Mucosa of stomach (tissue), 1 donor: ENCODE results near the gene PDK2.
A peak's percentile ranks its signal among the peaks of the same experiment; 100 is the strongest.

Source experiments
- H3K27me3 ChIP-seq: one replicate; pipeline ENCODE4 v1.7.0; 2013; ENCODE audit warnings: mild to moderate bottlenecking, low read length; ENCODE audit not compliant: control insufficient read depth, insufficient read depth
- H3K36me3 ChIP-seq: one replicate; pipeline ENCODE4 v1.7.0; 2013; ENCODE audit warnings: low read length; ENCODE audit not compliant: control insufficient read depth, insufficient read depth
- H3K4me1 ChIP-seq: one replicate; pipeline ENCODE4 v1.7.0; 2013; ENCODE audit warnings: mild to moderate bottlenecking, low read length; ENCODE audit not compliant: control insufficient read depth, insufficient read depth
- H3K4me3 ChIP-seq: one replicate; pipeline ENCODE4 v1.7.0; 2013; ENCODE audit warnings: low read length
- H3K9ac ChIP-seq: one replicate; pipeline ENCODE4 v1.7.0; 2013; ENCODE audit warnings: mild to moderate bottlenecking, low read length, moderate library complexity
- H3K9me3 ChIP-seq: one replicate; pipeline ENCODE4 v1.7.0; 2013; ENCODE audit warnings: mild to moderate bottlenecking, low read length, moderate library complexity; ENCODE audit not compliant: control insufficient read depth
- donor health status: Pancreatic carcinoma.

Gene PDK2

DNA sequence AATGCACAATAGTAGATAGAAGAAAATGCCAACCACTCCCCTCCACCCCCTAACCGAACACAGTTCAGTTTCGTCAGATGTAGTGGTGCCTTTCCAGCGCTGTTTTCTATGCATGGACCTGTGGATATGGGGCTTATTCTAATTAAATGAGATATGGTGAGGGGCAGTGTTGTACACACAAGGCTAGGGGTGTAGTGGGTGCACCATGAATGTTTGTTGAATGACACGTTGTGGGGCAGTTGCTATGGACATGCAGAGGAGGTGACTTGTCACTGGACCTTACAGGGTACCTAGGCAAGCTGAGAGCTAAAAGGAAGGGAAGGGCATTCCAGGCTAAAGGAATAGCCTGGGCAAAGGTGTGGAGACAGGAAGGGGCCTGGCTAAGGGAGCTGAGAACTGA lies 3.4 kb downstream of the PDK2 start:
- no peaks in the 10 kb centered on the region for H3K9me3 ChIP-seq
- peaks cover 8% of the 10 kb centered on the region for H3K36me3 ChIP-seq
- H3K4me1 ChIP-seq: peaks cover 49% of the 10 kb centered on the region
- H3K27me3 ChIP-seq: no peaks in the 10 kb centered on the region
- H3K4me3 ChIP-seq: no peak overlapping the region
- H3K9ac ChIP-seq: no peak overlapping the region

DNA sequence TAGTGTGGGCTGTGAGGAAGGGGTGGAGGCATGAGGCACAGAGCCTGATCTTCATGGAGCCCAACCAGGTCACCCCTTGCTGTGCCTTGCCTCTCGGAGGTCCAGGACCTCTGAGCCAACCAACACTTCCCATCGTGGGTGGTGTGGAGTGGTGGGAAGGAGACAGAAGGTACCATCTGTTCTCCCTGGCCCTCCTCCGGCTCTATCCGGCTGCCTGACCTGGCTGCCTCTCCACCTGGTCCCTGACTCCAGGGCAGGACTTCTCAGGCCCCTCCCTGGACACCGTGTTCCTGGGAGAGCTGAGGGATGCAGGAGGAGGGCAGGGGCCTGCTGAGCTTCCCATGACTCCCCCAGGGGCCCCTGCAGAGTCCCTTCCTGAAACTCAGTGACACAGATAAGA lies 3.9 kb downstream of the PDK2 start:
- Histone ChIP-seq H3K4me1 (peaks cover 49% of the 10 kb centered on the region), H3K9me3 (no peaks in the 10 kb centered on the region), H3K9ac (no peak overlapping the region), H3K27me3 (no peaks in the 10 kb centered on the region), H3K4me3 (no peak overlapping the region), H3K36me3 (peaks cover 8% of the 10 kb centered on the region)

DNA sequence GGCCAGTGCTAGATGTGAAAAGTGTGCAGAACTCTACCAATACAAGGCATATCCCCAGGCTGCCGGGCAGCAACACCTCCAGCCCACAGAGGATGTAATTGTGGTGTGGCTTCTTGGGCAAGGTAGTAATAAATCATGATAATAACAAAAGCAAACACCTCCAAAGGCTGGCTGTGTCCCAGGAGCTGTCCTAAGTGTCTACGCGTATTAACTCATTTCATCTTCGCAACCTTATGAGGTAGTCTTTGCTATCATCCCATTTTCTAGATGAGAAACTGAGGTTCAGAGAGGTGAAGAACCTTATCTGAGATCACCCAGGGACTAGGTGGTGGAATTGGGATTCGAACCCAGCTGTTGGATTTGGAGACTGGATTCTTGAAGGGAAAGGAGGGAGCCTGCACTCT lies 5.3 kb downstream of the PDK2 start:
- peaks cover 8% of the 10 kb centered on the region for H3K36me3 ChIP-seq
- H3K4me3 ChIP-seq: peak overlapping the region; percentile 0
- no peaks in the 10 kb centered on the region for H3K27me3 ChIP-seq
- H3K9ac ChIP-seq: peak overlapping the region; percentile 48
- no peaks in the 10 kb centered on the region for H3K9me3 ChIP-seq
- H3K4me1 ChIP-seq: peaks cover 49% of the 10 kb centered on the region

DNA sequence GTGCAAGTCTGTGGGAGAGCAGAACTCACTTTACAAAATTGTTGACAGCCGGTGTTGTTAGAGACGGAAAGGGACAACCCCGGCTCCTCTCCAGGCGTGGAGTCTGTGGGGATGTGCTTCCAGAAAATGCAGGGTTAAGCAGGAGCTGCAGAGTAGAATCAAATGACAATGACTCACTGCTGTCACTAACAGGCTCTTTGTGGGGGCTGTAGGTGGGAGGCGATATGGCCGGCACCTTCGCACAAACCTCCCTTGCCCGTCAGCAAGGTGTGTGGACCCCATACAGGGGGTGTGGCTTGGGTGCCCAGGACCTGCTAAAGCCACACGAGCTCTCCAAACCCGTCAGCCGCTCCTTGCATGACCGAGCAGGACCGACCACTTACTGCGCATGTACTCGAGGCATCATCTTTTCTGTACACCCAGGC lies 5.8 kb downstream of the PDK2 start:
- Histone ChIP-seq H3K4me3 (peak overlapping the region; percentile 20), H3K9ac (peak overlapping the region; percentile 48), H3K4me1 (peaks cover 45% of the 10 kb centered on the region)

DNA sequence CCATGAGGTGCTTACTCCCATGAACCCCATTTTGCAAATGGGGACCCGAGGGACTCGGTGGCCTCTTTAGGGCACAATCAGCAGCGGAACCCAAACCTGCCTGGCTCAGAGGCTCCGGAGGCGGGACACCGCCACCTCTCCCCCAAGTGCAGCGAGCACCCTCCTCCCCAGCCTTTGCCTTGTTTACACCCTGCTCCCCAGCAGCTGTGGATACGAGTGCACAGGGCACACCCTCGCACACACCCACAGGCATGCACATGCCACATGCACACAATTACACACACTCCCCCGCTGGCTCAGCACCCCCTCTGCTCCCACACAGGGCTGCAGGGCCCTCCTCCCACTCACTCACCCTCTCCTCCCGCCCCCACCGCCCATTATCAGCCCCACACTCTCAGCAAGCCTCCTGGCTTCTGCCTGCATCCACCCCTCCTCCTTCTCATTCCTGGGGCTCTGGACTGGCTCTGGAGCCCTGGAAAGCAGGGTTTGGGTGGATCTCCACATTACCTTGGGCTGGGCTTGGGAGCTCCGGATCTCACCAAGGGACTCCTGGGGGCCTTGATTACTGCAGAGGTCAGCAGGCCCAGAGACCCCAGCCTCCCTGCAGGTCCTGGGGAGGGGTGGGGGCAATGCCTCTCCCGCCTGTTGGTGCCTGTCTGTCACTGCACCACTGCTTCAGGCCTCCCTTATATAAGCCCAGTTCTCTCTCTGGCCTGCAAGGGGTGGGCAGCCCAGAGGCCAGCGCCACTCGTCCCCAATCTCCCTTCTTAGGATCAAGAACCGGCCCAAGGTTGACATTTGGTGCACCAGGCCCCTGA lies 6.4 kb downstream of the PDK2 start:
- Histone ChIP-seq H3K4me3 (peak overlapping the region; percentile 20), H3K36me3 (peaks cover 8% of the 10 kb centered on the region), H3K9me3 (no peaks in the 10 kb centered on the region), H3K27me3 (no peaks in the 10 kb centered on the region), H3K9ac (peak overlapping the region; percentile 68), H3K4me1 (peaks cover 39% of the 10 kb centered on the region)

More for the DNA sequence above, 5.8 kb downstream of the PDK2 start:
- peaks cover 8% of the 10 kb centered on the region for H3K36me3 ChIP-seq
- no peaks in the 10 kb centered on the region for H3K9me3 ChIP-seq
- no peaks in the 10 kb centered on the region for H3K27me3 ChIP-seq

DNA sequence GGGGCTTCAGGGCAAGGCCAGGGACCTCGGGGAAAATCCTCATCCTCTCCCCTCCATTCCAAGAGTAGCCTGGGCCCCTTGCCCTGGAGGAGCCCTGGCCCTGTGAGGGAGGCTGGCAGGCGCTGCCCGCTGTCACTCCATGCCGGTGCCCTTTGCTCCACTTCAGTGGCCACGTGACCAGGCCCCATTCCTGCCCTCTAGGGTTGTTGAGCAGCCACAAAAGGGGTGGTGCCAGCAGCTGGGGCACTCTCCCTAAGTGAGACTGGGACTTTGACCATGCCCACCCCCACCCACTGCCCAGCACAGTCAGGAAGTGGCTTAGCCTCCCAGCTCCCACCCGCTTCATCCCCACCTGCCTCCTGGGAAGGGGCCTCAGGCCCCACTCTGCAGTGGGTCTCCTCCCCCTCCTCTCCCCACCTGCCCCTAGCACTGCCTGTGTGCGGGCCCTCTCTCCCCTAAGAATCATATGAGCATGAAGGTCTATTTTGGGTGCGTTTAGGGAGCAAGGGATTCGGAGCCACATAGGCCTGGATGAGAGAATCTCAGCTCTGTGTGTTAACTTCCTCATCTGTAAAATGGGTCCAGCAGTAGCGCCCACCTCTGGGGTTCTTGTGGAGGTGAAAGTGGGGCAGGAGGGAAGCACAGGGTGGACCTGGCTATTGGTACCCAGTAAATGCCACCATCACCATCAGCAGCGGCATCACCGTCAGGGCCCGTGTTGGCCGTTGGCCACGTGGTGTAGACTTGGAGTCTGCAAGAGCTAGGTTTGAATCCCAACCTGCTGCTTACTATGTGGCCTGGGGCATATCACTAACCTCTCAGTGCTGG lies 7.2 kb downstream of the PDK2 start:
- H3K9me3 ChIP-seq: no peaks in the 10 kb centered on the region
- H3K9ac ChIP-seq: peak overlapping the region; percentile 68
- H3K4me1 ChIP-seq: peaks cover 36% of the 10 kb centered on the region
- peaks cover 8% of the 10 kb centered on the region for H3K36me3 ChIP-seq
- no peak overlapping the region for H3K4me3 ChIP-seq
- H3K27me3 ChIP-seq: no peaks in the 10 kb centered on the region

DNA sequence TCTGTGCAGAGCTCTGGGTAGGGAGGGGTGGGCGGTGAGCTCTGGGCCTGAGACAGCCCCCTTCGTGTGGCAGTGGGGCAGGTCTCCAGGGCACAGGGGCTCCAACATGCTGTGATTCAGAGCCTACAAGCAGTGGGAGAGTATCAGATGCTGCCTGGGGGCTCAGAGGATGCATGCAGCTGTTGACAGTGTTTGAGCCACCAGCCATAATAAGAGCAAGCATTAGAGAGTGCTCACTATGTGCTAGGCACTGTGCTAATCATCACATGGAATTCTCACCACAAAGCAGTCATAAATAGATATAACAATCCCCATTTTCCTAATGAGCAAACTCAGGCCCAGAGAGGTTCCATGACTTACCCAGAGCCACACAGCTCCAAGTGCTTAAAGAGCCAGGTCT lies 8.1 kb downstream of the PDK2 start:
- no peaks in the 10 kb centered on the region for H3K27me3 ChIP-seq
- H3K4me1 ChIP-seq: peaks cover 36% of the 10 kb centered on the region
- peaks cover 15% of the 10 kb centered on the region for H3K36me3 ChIP-seq
- H3K9ac ChIP-seq: no peak overlapping the region
- H3K9me3 ChIP-seq: no peaks in the 10 kb centered on the region
- no peak overlapping the region for H3K4me3 ChIP-seq

DNA sequence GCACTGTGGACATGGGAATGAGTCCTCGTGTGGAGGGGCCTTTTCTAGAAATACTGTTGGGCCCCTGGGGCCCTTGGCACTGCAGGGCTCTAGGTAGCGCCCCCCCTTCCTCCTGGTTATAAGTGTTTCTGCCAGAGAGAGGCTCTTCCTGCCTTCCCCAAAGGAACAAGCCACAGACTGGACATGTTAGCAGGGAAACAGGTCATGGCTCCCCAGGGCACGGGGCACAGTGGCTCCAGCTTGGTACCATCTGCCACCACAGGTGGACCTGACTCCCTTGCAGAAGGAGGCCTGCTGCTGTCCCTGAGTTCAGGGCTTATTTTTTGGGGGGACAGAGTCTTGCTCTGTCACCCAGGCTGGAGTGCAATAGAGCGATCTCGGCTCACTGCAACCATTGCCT lies 8.8 kb downstream of the PDK2 start:
- no peaks in the 10 kb centered on the region for H3K27me3 ChIP-seq
- peaks cover 36% of the 10 kb centered on the region for H3K4me1 ChIP-seq
- no peak overlapping the region for H3K9ac ChIP-seq
- H3K9me3 ChIP-seq: no peaks in the 10 kb centered on the region
- H3K4me3 ChIP-seq: no peak overlapping the region
- H3K36me3 ChIP-seq: peaks cover 15% of the 10 kb centered on the region

DNA sequence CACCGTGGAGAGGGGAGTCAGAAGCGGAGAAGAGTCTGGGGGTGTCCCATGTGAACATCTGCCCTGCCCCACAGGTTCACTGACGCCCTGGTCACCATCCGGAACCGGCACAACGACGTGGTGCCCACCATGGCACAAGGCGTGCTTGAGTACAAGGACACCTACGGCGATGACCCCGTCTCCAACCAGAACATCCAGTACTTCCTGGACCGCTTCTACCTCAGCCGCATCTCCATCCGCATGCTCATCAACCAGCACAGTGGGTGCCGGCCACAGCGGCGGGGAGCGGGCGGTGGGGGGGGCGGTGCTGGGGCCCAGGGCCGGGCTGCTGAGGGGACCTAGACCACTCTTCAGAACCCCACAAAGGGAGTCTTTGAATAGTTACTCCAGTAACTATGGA lies 10.7 kb downstream of the PDK2 start:
- Histone ChIP-seq H3K4me1 (peaks cover 24% of the 10 kb centered on the region), H3K36me3 (peaks cover 10% of the 10 kb centered on the region), H3K4me3 (no peak overlapping the region), H3K27me3 (no peaks in the 10 kb centered on the region), H3K9me3 (no peaks in the 10 kb centered on the region), H3K9ac (no peak overlapping the region)

DNA sequence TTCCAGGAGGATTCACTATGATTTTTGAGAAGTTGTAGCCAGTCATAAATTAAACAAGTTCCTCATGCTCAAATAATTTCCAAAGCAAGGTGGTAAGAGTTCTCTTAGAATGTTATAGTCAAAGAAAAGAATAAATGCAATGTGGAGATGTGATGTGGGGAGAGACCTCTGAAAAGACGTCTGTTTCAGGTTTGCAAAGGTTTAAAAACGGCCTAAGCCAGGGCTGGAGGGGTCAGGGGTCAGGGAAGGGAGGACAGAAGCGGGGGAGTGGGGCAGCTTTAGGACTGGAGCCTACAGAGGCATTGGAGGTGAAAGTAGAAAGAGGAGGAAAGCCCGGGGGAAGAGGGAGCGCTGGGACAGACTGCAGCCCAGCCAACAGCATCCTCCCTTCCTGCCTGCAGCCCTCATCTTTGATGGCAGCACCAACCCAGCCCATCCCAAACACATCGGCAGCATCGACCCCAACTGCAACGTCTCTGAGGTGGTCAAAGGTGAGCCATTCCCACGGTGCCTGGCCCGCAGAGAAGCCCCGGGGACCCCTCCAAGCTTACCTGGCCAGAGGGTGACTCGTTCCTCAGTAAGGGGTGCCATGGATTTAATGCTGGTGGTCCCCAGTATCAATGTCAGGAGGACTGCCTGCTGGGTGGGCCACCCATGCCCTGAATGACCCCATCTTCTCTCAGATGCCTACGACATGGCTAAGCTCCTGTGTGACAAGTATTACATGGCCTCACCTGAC lies 11.4 kb downstream of the PDK2 start:
- Histone ChIP-seq H3K36me3 (peaks cover 10% of the 10 kb centered on the region), H3K9ac (no peak overlapping the region), H3K4me1 (peaks cover 17% of the 10 kb centered on the region), H3K27me3 (no peaks in the 10 kb centered on the region), H3K9me3 (no peaks in the 10 kb centered on the region), H3K4me3 (no peak overlapping the region)

DNA sequence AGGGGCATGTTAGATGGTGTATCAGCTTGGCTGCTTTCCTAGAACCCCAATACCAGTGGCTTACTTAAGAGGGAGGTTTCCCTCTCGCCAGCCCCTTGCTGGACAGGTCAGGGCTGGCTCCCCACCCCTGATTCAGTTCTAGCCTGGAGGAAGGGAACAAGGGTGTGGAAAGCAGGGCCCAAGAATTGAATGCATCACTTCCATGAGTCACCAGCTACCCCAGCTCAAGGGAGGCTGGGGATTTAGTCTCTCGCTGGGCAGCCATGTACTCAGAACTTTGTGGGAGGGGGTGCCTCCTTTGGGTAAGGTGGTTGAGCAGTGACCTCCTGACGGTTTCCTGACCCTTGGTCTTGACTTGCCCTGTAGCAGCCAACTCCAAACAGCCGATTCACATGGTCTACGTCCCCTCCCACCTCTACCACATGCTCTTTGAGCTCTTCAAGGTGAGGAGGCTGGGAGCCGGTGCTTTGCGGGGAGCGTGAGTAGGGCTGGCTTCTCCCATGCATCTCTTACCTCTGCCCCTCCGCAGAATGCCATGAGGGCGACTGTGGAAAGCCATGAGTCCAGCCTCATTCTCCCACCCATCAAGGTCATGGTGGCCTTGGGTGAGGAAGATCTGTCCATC lies 12.8 kb downstream of the PDK2 start:
- Histone ChIP-seq H3K4me1 (peaks cover 16% of the 10 kb centered on the region), H3K9ac (no peak overlapping the region), H3K4me3 (no peak overlapping the region), H3K9me3 (no peaks in the 10 kb centered on the region), H3K27me3 (no peaks in the 10 kb centered on the region), H3K36me3 (peaks cover 10% of the 10 kb centered on the region)
